ACC112 (cell line): Measurements from ENCODE around the gene SIRT2.
A peak's percentile ranks its signal among the peaks of the same experiment; 100 is the strongest.
"Not testable (repeated sequence)": the region's sequence is repeated elsewhere in the genome, so short reads cannot be mapped to it uniquely, and the experiment has no call there.

Experiments
- H2AFZ ChIP-seq: fragments of 200-600 bp; sonication (generic); one replicate; pipeline ENCODE4 v1.6.0; 2017; ENCODE audit warnings: antibody characterized with exemption, low read length; ENCODE audit not compliant: unreplicated experiment
- H3K27ac ChIP-seq: fragments of 200-600 bp; sonication (generic); 2 replicates; pipeline ENCODE4 v1.5.1; 2014; ENCODE audit warnings: low read depth, mild to moderate bottlenecking, antibody characterized with exemption, low read length, moderate library complexity
- H3K27me3 ChIP-seq: fragments of 200-600 bp; sonication (generic); 2 replicates; pipeline ENCODE4 v1.6.1; 2014; ENCODE audit warnings: mild to moderate bottlenecking, antibody characterized with exemption, low read length, moderate library complexity, mixed read lengths; ENCODE audit not compliant: insufficient read depth
- H3K36me3 ChIP-seq: fragments of 200-600 bp; sonication (generic); 2 replicates; pipeline ENCODE4 v1.6.1; 2016; ENCODE audit warnings: mild to moderate bottlenecking, antibody characterized with exemption, low read length, moderate library complexity, mixed read lengths; ENCODE audit not compliant: insufficient read depth
- H3K4me1 ChIP-seq: fragments of 200-600 bp; sonication (generic); one replicate; pipeline ENCODE4 v1.6.1; 2016; ENCODE audit warnings: low read length, mixed read lengths; ENCODE audit not compliant: insufficient read depth, unreplicated experiment, control insufficient read depth
- H3K4me3 ChIP-seq: fragments of 200-600 bp; sonication (generic); 2 replicates; pipeline ENCODE4 v1.5.1; 2014; ENCODE audit warnings: mild to moderate bottlenecking, low read depth, low read length
- H3K79me2 ChIP-seq: fragments of 200-600 bp; sonication (generic); one replicate; pipeline ENCODE4 v1.6.0; 2016; ENCODE audit warnings: low read length; ENCODE audit not compliant: control insufficient read depth, unreplicated experiment, insufficient read depth

Gene SIRT2

DNA sequence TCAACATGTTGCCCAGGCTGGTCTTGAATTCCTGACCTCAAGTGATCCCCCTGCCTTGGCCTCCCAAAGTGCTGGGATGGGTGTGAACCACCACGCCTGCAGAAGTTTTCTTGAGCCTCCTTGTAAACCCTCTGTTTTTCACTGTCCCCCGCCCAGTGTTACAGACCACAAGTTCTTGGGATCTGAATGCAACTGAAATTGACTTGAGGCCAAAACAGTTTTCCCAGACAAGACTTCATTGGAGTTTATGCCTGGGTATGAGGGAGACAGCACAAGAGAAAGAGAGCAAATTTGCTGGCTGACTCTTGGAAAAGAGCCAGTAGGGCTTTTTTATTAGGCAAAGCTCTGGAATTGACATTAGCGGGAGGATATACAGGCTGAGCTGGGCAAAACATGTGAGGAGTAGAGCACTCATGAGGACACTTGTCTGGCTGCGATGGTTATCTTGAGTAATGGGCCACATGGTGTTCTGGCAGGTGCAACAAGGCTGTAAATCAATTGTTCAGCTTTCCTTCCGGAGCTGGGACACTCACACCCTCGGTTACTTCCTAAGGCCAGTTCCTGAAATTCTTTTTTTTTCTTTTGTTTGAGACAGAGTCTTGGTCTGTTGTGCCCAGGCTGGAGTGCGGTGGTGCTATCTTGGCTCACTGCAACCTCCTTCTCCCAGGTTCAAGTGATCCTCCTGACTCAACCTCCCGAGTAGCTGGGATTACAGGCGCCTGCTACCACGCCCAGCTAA is 36.9 kb downstream of the SIRT2 start:
- H3K27me3 ChIP-seq, result no peaks in the 10 kb centered on the region
- H3K4me3 ChIP-seq, result no peak overlapping the region
- no peak overlapping the region for H2AFZ ChIP-seq
- no peaks in the 10 kb centered on the region for H3K36me3 ChIP-seq
- H3K4me1 ChIP-seq, result no peaks in the 10 kb centered on the region
- H3K27ac ChIP-seq, result no peak overlapping the region
- no peaks in the 10 kb centered on the region for H3K79me2 ChIP-seq

DNA sequence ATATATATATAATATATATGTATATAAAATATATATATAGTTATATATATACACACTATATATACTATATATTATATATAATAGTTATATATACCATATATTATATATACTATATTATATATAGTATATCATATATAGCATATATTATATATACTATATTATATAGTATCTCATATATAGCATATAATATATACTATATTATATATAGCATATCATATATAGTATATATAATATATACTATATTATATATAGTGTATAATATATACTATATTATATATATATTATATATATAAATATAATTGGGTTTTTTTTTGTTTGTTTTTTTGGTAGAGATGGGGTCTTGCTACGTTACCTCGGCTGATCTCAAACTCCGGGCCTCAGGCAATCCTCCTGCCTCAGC is 38.0 kb downstream of the SIRT2 start:
- Histone ChIP-seq H3K27me3 (no peaks in the 10 kb centered on the region), H3K79me2 (no peaks in the 10 kb centered on the region), H3K36me3 (no peaks in the 10 kb centered on the region), H2AFZ (no peak overlapping the region), H3K27ac (no peak overlapping the region), H3K4me3 (no peak overlapping the region), H3K4me1 (no peaks in the 10 kb centered on the region)

DNA sequence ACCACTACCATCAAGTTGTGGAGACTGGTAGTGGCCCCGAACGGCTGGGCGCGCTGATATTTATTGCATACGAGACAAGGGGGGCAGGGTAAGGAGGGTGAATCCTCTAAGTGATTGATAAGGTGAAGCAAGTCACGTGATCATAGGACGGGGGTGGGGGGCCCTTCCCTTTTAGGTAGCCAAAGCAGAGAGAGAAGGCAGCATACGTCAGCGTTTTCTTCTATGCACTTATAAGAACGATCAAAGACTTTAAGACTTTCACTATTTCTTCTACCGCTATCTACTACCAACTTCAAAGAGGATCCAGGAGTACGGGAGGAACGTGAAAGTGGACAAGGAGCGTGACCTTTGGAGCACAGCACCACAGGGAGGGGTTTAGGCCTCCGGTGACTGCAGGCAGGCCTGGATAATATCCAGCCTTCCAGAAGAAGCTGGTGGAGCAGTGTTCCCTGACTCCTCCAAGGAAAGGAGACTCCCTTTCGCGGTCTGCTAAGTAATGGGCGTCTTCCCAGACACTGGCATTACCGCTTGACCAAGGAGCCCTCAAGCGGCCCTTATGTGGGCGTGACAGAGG is 39.7 kb downstream of the SIRT2 start:
- not testable (repeated sequence) for H3K27me3 ChIP-seq, H2AFZ ChIP-seq, H3K36me3 ChIP-seq, H3K27ac ChIP-seq, H3K4me1 ChIP-seq, H3K79me2 ChIP-seq, H3K4me3 ChIP-seq

DNA sequence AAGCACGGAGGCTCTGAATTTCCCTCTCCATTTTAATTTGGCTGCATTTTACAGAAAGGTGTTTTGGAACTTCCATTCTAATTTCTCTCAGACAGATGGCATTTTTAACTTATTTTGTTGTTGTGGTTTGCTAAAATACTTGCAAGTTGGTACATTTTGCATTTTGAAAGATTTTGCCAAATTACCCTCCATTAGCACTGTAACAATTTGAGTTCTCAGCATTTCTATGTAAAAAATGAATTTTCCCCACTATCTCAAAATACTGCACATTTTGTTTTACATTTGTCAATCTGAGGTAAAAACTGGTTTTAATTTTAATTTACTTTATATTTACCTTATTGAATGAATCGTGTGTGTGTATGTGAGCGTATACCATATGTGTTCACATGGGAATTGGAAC is 42.6 kb downstream of the SIRT2 start:
- Histone ChIP-seq H3K36me3 (no peaks in the 10 kb centered on the region), H3K27me3 (no peaks in the 10 kb centered on the region), H3K4me3 (no peak overlapping the region), H3K79me2 (no peaks in the 10 kb centered on the region), H3K27ac (no peak overlapping the region), H3K4me1 (no peaks in the 10 kb centered on the region), H2AFZ (no peak overlapping the region)

DNA sequence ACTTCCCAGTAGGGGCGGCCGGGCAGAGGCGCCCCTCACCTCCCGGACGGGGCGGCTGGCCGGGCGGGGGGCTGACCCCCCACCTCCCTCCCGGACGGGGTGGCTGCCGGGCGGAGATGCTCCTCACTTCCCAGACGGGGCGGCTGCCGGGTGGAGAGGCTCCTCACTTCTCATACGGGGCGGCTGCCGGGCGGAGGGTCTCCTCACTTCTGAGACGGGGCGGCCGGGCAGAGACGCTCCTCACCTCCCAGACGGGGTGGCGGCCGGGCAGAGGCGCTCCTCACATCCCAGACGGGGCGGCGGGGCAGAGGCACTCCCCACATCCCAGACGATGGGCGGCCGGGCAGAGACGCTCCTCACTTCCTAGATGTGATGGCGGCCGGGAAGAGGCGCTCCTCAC is 43.7 kb downstream of the SIRT2 start:
- H3K79me2 ChIP-seq, H3K27ac ChIP-seq, H2AFZ ChIP-seq, H3K27me3 ChIP-seq, H3K4me1 ChIP-seq, H3K4me3 ChIP-seq, H3K36me3 ChIP-seq: not testable (repeated sequence)

DNA sequence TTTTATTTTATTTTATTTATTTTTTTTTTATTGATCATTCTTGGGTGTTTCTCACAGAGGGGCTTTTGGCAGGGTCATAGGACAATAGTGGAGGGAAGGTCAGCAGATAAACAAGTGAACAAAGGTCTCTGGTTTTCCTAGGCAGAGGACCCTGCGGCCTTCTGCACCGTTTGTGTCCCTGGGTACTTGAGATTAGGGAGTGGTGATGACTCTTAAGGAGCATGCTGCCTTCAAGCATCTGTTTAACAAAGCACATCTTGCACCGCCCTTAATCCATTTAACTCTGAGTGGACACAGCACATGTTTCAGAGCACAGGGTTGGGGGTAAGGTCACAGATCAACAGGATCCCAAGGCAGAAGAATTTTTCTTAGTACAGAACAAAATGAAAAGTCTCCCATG is 44.5 kb downstream of the SIRT2 start:
- not testable (repeated sequence) for H2AFZ ChIP-seq, H3K4me1 ChIP-seq, H3K4me3 ChIP-seq, H3K36me3 ChIP-seq, H3K79me2 ChIP-seq, H3K27me3 ChIP-seq, H3K27ac ChIP-seq

DNA sequence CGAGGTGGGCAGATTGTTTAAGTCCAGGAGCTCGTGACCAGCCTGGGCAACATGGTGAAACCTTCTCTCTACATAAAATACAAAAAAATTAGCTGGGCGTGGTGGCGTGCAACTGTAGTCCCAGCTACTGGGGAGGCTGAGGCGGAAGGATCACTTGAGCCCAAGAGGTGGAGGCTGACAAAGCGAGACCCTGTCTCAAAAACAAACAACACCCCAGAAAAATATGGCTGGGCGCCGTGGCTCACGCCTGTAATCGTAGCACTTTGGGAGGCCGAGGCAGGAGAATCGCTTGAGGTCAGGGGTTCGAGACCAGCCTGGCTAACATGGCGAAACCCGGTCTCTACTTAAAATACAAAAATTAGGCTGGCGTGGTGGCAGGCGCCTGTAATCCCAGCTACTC is 46.2 kb downstream of the SIRT2 start:
- Histone ChIP-seq H3K4me3 (peak overlapping the region; percentile 89), H3K27me3 (no peaks in the 10 kb centered on the region), H3K27ac (0 out of 2 replicates have a peak overlapping the region, but pooled peaks have one; percentile 91), H2AFZ (no peak overlapping the region), H3K36me3 (no peaks in the 10 kb centered on the region), H3K79me2 (peaks cover 8% of the 10 kb centered on the region), H3K4me1 (peaks cover 5% of the 10 kb centered on the region)

DNA sequence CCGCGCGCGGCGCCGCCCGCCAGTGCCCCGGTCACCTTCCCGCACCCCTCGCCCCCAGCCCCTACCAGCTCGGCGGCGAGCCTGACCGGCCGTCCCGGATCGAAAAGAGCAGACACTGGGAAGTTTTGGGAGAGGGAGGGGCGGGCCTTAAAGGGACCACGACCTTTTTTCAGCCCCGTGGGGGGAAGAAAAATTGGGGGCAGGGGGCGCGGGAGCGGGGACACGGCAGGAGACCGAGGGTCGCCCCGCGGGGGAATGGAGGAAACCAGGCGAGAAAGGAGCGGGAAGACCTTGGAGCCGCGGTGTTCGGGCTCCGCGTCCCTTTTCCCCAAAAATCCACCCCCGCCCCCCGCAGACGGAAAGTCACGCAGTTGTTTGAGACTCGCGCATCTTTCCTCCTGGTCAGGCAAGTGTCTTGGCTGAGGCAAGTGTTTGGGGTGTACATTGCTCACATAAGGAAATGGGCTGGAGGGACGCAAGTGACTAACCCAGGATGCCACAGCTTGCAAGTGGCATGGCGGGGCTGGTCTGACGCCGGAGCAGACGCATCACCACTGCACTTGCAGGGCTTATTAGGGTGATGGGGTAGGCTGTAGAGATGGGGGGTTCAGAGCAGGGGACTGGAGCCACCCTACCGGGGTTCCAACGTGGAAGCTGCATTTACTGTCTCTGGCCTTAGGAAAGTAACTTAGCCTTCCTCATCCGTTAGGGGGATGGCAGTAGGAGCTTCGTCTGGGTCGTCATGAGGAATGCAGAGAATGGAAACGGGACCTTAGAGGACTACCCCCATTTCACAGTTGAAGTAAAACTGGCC is 47.0 kb downstream of the SIRT2 start:
- H3K36me3 ChIP-seq, result peaks cover 4% of the 10 kb centered on the region; the same call in 1 of the 2 replicates
- H3K27me3 ChIP-seq, result no peaks in the 10 kb centered on the region
- peaks cover 9% of the 10 kb centered on the region for H3K4me1 ChIP-seq
- peak overlapping the region; percentile 91 for H3K27ac ChIP-seq
- H3K4me3 ChIP-seq, result peak overlapping the region; percentile 89
- H3K79me2 ChIP-seq, result peaks cover 16% of the 10 kb centered on the region
- H2AFZ ChIP-seq, result peak overlapping the region; percentile 13

DNA sequence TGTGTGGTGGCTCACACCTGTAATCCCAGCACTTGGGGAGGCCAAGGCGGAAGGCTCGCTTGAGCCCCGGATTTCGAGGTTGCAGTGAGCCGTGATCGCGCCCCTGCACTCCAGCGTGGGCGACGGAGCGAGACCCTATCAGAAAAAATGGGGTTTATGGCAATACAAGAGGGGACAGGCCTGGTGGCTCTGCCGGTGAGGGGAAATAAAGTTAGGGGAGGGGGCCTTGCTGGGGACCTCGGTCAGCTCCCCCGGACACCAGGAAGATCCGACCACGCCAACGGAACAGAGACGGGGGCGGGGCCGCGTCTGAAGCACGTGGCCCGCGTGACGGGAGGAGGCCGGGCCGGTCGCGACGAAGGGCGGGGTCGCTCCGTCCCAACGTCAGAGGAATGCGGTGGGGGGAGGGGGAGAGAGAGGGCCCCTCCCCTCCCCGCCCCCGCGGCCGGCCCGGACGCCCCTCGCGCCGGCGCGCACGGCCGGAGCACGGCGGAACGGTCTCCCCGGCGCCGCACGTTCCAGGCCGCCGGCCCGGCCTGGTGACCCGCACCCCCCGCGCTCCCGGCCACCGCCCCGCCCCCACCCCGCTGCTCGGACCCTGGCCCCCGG is 47.7 kb downstream of the SIRT2 start:
- H3K4me1 ChIP-seq, result peaks cover 14% of the 10 kb centered on the region
- peaks cover 23% of the 10 kb centered on the region for H3K79me2 ChIP-seq
- H3K36me3 ChIP-seq, result peaks cover 10% of the 10 kb centered on the region; the same call in 1 of the 2 replicates
- peak overlapping the region; percentile 91 for H3K27ac ChIP-seq
- H3K27me3 ChIP-seq, result no peaks in the 10 kb centered on the region
- H3K4me3 ChIP-seq, result peak overlapping the region; percentile 92
- no peak overlapping the region for H2AFZ ChIP-seq

DNA sequence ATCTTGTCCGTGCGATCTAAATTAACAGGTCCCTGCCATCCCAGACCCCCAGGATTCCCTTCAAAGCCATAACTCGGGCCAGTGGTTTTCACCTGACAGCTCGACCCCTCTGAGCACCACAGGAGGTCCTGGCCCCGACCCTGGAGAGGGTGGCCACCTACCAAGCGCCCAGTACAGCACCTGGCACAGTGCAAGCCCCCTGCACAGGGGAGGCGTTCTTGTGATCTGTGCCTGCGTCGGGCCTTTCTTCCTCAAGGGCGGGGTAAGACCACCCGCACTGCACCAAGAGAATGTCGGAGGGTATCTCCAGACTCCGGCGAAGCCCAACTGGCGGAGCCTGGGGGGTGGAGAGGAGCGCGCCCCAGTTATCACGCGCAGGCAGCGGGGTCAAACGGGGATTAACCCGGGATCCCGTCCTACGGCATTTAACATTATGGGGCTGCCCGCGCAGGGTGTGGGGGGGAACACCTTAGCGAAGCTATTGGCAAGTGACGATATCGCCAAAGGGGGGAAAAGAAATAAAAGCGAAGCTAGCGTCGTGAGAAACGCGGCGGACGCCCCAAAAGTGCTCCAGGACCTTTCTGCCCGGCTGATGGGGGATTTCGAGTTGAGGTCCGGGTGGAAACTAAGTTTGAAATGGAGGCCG is 48.3 kb downstream of the SIRT2 start:
- H3K27me3 ChIP-seq, result no peaks in the 10 kb centered on the region
- H3K36me3 ChIP-seq, result peaks cover 12% of the 10 kb centered on the region; the same call in 1 of the 2 replicates
- no peak overlapping the region for H2AFZ ChIP-seq
- H3K27ac ChIP-seq, result peak overlapping the region; percentile 91
- H3K4me1 ChIP-seq, result peaks cover 14% of the 10 kb centered on the region
- peaks cover 29% of the 10 kb centered on the region for H3K79me2 ChIP-seq
- peak overlapping the region; percentile 92 for H3K4me3 ChIP-seq
